Measurements from ENCODE around the gene RAD51B. TPM values are rescaled to one million over a fixed set of nuclear protein-coding genes. Genes with fewer than 3 reads are reported as not detected.

The RAD51B gene
- total and polyA plus RNA-seq, 4 donors: 2.5 to 95.0 (median 9.6) TPM

DNA sequence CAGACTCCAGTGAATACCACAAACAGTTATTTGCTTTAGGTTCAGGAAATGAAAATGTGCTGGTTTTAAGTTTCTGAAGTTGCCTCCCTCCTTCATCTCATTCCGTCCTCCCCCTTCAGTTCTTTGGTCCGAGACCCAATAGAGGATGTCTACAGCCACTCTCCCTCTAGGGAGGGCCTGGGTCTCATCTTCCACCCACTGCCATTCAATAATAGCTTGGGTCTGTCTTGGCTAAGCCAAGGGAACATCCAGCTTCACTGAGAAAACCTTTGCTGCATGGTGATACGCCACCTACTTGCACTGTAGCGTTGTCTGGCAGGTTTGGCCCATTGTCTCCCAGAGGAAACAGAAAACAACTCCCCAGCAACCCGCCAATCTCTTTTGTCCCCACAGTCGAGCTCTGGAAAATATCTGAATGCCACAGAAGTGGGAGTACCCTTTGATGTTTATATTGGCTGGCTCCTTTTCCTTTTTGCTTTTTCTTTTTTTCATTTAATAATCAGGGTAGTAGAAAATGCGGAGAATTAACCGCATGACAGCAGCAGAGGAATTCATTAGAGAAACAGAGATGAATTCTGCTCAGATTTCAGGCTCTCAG is 380.1 kb downstream of the RAD51B start:
- H3K27me3 ChIP-seq (ENCODE audit: control insufficient read depth in 3 of 3, insufficient read depth in 3 of 3, low read length in 2 of 3): no peaks in the 10 kb centered on the region
- TF ChIP-seq, protein P1, sequence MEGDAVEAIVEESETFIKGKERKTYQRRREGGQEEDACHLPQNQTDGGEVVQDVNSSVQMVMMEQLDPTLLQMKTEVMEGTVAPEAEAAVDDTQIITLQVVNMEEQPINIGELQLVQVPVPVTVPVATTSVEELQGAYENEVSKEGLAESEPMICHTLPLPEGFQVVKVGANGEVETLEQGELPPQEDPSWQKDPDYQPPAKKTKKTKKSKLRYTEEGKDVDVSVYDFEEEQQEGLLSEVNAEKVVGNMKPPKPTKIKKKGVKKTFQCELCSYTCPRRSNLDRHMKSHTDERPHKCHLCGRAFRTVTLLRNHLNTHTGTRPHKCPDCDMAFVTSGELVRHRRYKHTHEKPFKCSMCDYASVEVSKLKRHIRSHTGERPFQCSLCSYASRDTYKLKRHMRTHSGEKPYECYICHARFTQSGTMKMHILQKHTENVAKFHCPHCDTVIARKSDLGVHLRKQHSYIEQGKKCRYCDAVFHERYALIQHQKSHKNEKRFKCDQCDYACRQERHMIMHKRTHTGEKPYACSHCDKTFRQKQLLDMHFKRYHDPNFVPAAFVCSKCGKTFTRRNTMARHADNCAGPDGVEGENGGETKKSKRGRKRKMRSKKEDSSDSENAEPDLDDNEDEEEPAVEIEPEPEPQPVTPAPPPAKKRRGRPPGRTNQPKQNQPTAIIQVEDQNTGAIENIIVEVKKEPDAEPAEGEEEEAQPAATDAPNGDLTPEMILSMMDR (IDR thresholded peaks at IDR 0.05; ENCODE audit: control extremely low read depth, extremely low read depth): no peak
- no peak for ATAC-seq (ENCODE audit: insufficient read depth, low FRiP score)
- peak overlapping the region; percentile 57 to 74 for H3K27ac ChIP-seq (ENCODE audit: low read depth in 1 of 2, low read length in 1 of 2)
- peak in 1 of 3 donors; percentile 59 for DNase-seq
- WGBS, 2 donors: 67 to 74% methylated on average over 8 of the region's 8 CpGs
- peaks cover 0 to 19% (median 5%) of the 10 kb centered on the region in 5 donors for H3K4me1 ChIP-seq (ENCODE audit: control insufficient read depth in 5 of 5, insufficient read depth in 5 of 5, low read length in 5 of 5)
- peaks cover 0 to 3% (median 0%) of the 10 kb centered on the region in 4 donors for H3K9me3 ChIP-seq (ENCODE audit: control insufficient read depth in 4 of 4, insufficient read depth in 3 of 4, low read length in 3 of 4)
- H3K36me3 ChIP-seq (ENCODE audit: control insufficient read depth in 4 of 4, insufficient read depth in 4 of 4, low read length in 4 of 4): no peaks in the 10 kb centered on the region
- H3K9ac ChIP-seq (ENCODE audit: insufficient read depth in 1 of 2, low read length in 2 of 2): peak overlapping the region in 1 of 2 donors; percentile 36
- H3K4me3 ChIP-seq: no peak overlapping the region

DNA sequence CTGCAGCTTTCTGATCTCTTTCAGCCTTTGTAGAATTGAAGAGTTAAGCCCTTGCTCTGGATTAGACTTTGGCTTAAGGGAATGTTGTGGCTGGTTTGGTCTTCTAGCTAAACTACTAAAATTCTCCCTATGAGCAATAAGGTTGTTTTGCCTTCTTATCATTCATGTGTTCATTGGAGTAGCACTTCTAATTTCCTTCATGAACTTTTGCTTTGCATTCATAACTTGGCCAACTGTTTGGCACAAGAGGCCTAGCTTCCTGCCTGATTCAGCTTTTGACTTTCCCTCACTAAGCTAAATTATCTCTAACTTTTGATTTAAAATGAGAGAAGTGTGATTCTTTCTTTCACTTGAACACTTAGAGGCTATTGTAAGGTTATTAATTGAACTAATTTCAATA is 384.3 kb downstream of the RAD51B start:
- DNase-seq: no peak
- no peak overlapping the region for H3K4me3 ChIP-seq
- H3K36me3 ChIP-seq (ENCODE audit: control insufficient read depth in 4 of 4, insufficient read depth in 4 of 4, low read length in 4 of 4): no peaks in the 10 kb centered on the region
- TF ChIP-seq, protein P1 (IDR thresholded peaks at IDR 0.05; ENCODE audit: control extremely low read depth, extremely low read depth): no peak
- no peaks in the 10 kb centered on the region for H3K27me3 ChIP-seq (ENCODE audit: control insufficient read depth in 3 of 3, insufficient read depth in 3 of 3, low read length in 2 of 3)
- H3K27ac ChIP-seq (ENCODE audit: low read depth in 1 of 2, low read length in 1 of 2): no peak overlapping the region
- no peak overlapping the region for H3K9ac ChIP-seq (ENCODE audit: insufficient read depth in 1 of 2, low read length in 2 of 2)
- ATAC-seq (ENCODE audit: insufficient read depth, low FRiP score): no peak
- H3K4me1 ChIP-seq (ENCODE audit: control insufficient read depth in 5 of 5, insufficient read depth in 5 of 5, low read length in 5 of 5): peaks cover 0 to 15% (median 3%) of the 10 kb centered on the region in 5 donors
- H3K9me3 ChIP-seq (ENCODE audit: control insufficient read depth in 4 of 4, insufficient read depth in 3 of 4, low read length in 3 of 4): peaks cover 0 to 3% (median 0%) of the 10 kb centered on the region in 4 donors

DNA sequence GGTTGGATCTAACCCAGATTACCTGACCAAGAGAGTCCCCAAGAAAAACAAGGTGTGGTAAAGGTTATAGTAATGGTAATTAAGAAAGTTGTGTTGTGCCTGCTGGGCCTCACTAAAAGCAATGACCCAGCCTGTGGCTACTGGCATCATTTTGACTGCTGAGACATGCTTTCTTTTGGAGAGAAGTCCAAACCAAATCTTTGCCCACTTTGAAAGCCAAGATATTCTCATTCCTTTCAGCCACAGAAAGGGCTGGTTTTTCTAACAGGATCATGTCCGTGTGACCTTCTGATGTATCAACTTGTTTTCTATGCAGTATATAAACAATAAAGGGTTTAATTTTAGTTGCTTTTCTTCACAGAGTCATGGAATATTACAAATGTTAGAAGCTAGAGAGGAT is 388.6 kb downstream of the RAD51B start:
- H3K4me3 ChIP-seq: no peak overlapping the region
- H3K9me3 ChIP-seq (ENCODE audit: control insufficient read depth in 4 of 4, insufficient read depth in 3 of 4, low read length in 3 of 4): peaks cover 0 to 3% (median 0%) of the 10 kb centered on the region in 4 donors
- H3K4me1 ChIP-seq (ENCODE audit: control insufficient read depth in 5 of 5, insufficient read depth in 5 of 5, low read length in 5 of 5): peaks cover 0 to 17% (median 8%) of the 10 kb centered on the region in 5 donors
- H3K27me3 ChIP-seq (ENCODE audit: control insufficient read depth in 3 of 3, insufficient read depth in 3 of 3, low read length in 2 of 3): no peaks in the 10 kb centered on the region
- H3K27ac ChIP-seq (ENCODE audit: low read depth in 1 of 2, low read length in 1 of 2): no peak overlapping the region
- WGBS, 2 donors: 74 to 92% methylated on average over 1 of the region's 1 CpG
- ATAC-seq (ENCODE audit: insufficient read depth, low FRiP score) (no peak), DNase-seq (no peak)
- H3K36me3 ChIP-seq (ENCODE audit: control insufficient read depth in 4 of 4, insufficient read depth in 4 of 4, low read length in 4 of 4): no peaks in the 10 kb centered on the region
- H3K9ac ChIP-seq (ENCODE audit: insufficient read depth in 1 of 2, low read length in 2 of 2): no peak overlapping the region
- TF ChIP-seq, protein P1 (IDR thresholded peaks at IDR 0.05; ENCODE audit: control extremely low read depth, extremely low read depth): no peak
